ENCODE measurements around the gene SPECC1. TPM values are rescaled to one million over a fixed set of nuclear protein-coding genes. Genes with fewer than 3 reads are reported as not detected.

SPECC1 gene
- polyA plus RNA-seq, 1 of the 3 experiments (the other 2 are of a cell fraction) = 11.2 TPM

DNA sequence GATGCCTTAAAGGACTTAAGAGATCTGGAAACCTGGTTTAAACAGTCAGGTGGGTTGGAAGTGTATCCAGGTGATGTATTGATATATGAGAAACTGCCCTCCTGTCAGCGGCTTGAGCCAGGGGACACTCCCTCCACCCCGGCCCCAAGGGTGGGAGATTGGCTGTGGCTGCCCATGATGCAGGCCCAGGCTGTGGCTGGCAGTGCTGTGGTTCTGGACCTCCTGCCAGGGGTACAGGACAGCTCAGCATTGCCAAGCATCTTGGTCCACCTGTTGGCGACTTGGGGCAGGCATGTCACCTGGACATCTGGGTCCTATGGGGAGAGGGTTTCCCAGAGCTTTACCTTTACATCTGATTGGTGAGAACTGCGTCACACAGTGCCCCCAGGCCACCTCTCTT, 201.0 kb downstream of the SPECC1 start:
- Histone ChIP-seq H3K27me3 (ENCODE audit: insufficient read depth) (no peaks in the 10 kb centered on the region), H3K9ac (no peak overlapping the region), H3K79me2 (ENCODE audit: insufficient read depth) (no peaks in the 10 kb centered on the region), H3K4me1 (ENCODE audit: control insufficient read depth in 1 of 2, insufficient read depth in 2 of 2, low read depth in 1 of 2, low read length in 1 of 2) (peaks cover 0 to 6% of the 10 kb centered on the region in 2 experiments; a peak in 2 of 4 replicates), H3K9me3 (no peaks in the 10 kb centered on the region), H3K27ac (ENCODE audit: low read depth in 2 of 2, low read length in 1 of 2) (no peak overlapping the region), H2AFZ (ENCODE audit: low read depth) (no peak overlapping the region), H4K20me1 (ENCODE audit: insufficient read depth) (no peaks in the 10 kb centered on the region), H3K4me2 (no peak overlapping the region), H3F3A (replicated peaks; ENCODE audit: insufficient read depth) (peaks cover 21% of the 10 kb centered on the region), H3K9me2 (no peaks in the 10 kb centered on the region), H3K36me3 (replicated peaks in 1 of 2; ENCODE audit: control insufficient read depth in 1 of 2, insufficient read depth in 2 of 2, low read length in 1 of 2) (no peaks in the 10 kb centered on the region), H3K4me3 (ENCODE audit: low read depth in 2 of 2, low read length in 1 of 2) (no peak overlapping the region)
- DNase-seq = no peak
- POLR2A ChIA-PET = no interaction called here
- no peak for TF ChIP-seq TEAD4 (IDR thresholded peaks at IDR 0.05; ENCODE audit: borderline replicate concordance, insufficient read depth)
- TF ChIP-seq RFX5 (IDR thresholded peaks at IDR 0.05; ENCODE audit: low read length) = no peak
- TF ChIP-seq IRF3 (IDR thresholded peaks at IDR 0.05; ENCODE audit: low read depth, low read length) = no peak
- TF ChIP-seq CHD2 (IDR thresholded peaks at IDR 0.05; ENCODE audit: low read length, partially characterized antibody) = no peak
- no peak for TF ChIP-seq RAD21 (IDR thresholded peaks at IDR 0.05; ENCODE audit: low read length)
- TF ChIP-seq TCF12 (IDR thresholded peaks at IDR 0.05) = no peak
- no peak for TF ChIP-seq SIN3A (IDR thresholded peaks at IDR 0.05; ENCODE audit: borderline replicate concordance, low read depth, low read length)
- TF ChIP-seq FOXM1 (IDR thresholded peaks at IDR 0.05; ENCODE audit: low read depth) = no peak
- no peak for TF ChIP-seq YY1 (IDR thresholded peaks at IDR 0.05; ENCODE audit: low read depth)
- no peak for TF ChIP-seq NRF1 (IDR thresholded peaks at IDR 0.05; ENCODE audit: low read depth, low read length)
- no peak for TF ChIP-seq GATA2 (CRISPR knock-in tag; IDR thresholded peaks at IDR 0.05)
- TF ChIP-seq USF1 (IDR thresholded peaks at IDR 0.05; ENCODE audit: borderline replicate concordance, low read depth) = no peak
- 88% methylated on average over 1 of the region's 4 CpGs for WGBS (ENCODE audit: low lambda C conversion rate)
- CTCF ChIA-PET = interaction anchor here (0.6 to 3.9 kb wide), 4 partner anchors 17 to 218 kb away, joined by 3 to 16 read pairs (median 3); no protein-coding TSS in a partner anchor

- H4K20me1 ChIP-seq (ENCODE audit: insufficient read depth) = no peaks in the 10 kb centered on the region
- ChIA-PET POLR2A (no interaction called here), CTCF (interaction anchor here (0.6 to 3.9 kb wide), 5 partner anchors 16 to 218 kb away, joined by 3 to 16 read pairs (median 3); no protein-coding TSS in a partner anchor)
- no peaks in the 10 kb centered on the region for H3K9me2 ChIP-seq
- no peak overlapping the region for H3K4me3 ChIP-seq (ENCODE audit: low read depth in 2 of 2, low read length in 1 of 2)
- H3K79me2 ChIP-seq (ENCODE audit: insufficient read depth) = no peaks in the 10 kb centered on the region
- no peak overlapping the region for H2AFZ ChIP-seq (ENCODE audit: low read depth)
- peaks cover 0 to 6% of the 10 kb centered on the region in 2 experiments; a peak in 2 of 4 replicates for H3K4me1 ChIP-seq (ENCODE audit: control insufficient read depth in 1 of 2, insufficient read depth in 2 of 2, low read depth in 1 of 2, low read length in 1 of 2)
- no peak for DNase-seq
- peaks cover 17% of the 10 kb centered on the region for H3F3A ChIP-seq (replicated peaks; ENCODE audit: insufficient read depth)
- 95% methylated on average over 8 of the region's 8 CpGs for WGBS (ENCODE audit: low lambda C conversion rate)
- no peak overlapping the region for H3K9ac ChIP-seq
- no peak overlapping the region for H3K4me2 ChIP-seq
- TF ChIP-seq NFIC (IDR thresholded peaks at IDR 0.05; ENCODE audit: borderline replicate concordance) (no peak), POLR2AphosphoS5 (IDR thresholded peaks at IDR 0.05; ENCODE audit: low read depth, low read length) (no peak), RXRA (IDR thresholded peaks at IDR 0.05; ENCODE audit: borderline replicate concordance, low read depth) (no peak), TAF1 (IDR thresholded peaks at IDR 0.05; ENCODE audit: borderline replicate concordance, low read depth, low read length) (no peak), IRF3 (IDR thresholded peaks at IDR 0.05; ENCODE audit: low read depth, low read length) (no peak), SMC3 (IDR thresholded peaks at IDR 0.05; ENCODE audit: low read depth, low read length) (no peak), MEF2A (IDR thresholded peaks at IDR 0.05; ENCODE audit: borderline replicate concordance, low read depth) (no peak), PBX3 (IDR thresholded peaks at IDR 0.05) (no peak), MAX (IDR thresholded peaks at IDR 0.05; ENCODE audit: low read depth) (no peak), MXI1 (IDR thresholded peaks at IDR 0.05; ENCODE audit: low read depth, low read length) (no peak), TCF12 (IDR thresholded peaks at IDR 0.05) (no peak), EP300 (IDR thresholded peaks at IDR 0.05; ENCODE audit: borderline replicate concordance in 1 of 2, low read depth in 1 of 2, low read length in 1 of 2) (no peak)
- TF ChIP-seq, protein P1, sequence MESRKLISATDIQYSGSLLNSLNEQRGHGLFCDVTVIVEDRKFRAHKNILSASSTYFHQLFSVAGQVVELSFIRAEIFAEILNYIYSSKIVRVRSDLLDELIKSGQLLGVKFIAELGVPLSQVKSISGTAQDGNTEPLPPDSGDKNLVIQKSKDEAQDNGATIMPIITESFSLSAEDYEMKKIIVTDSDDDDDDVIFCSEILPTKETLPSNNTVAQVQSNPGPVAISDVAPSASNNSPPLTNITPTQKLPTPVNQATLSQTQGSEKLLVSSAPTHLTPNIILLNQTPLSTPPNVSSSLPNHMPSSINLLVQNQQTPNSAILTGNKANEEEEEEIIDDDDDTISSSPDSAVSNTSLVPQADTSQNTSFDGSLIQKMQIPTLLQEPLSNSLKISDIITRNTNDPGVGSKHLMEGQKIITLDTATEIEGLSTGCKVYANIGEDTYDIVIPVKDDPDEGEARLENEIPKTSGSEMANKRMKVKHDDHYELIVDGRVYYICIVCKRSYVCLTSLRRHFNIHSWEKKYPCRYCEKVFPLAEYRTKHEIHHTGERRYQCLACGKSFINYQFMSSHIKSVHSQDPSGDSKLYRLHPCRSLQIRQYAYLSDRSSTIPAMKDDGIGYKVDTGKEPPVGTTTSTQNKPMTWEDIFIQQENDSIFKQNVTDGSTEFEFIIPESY (IDR thresholded peaks at IDR 0.05; ENCODE audit: borderline replicate concordance, low read depth) = no peak
- H3K27ac ChIP-seq (ENCODE audit: low read depth in 2 of 2, low read length in 1 of 2) = no peak overlapping the region
- H3K36me3 ChIP-seq (replicated peaks in 1 of 2; ENCODE audit: control insufficient read depth in 1 of 2, insufficient read depth in 2 of 2, low read length in 1 of 2) = no peaks in the 10 kb centered on the region
- no peaks in the 10 kb centered on the region for H3K9me3 ChIP-seq
- H3K27me3 ChIP-seq (ENCODE audit: insufficient read depth) = no peaks in the 10 kb centered on the region
These were observed 201.5 kb downstream of the SPECC1 start for GRCh38 chr17:20210614-20211013.
